OCI-LY1 (cell line): ENCODE results near the gene KCNRG.

Source experiments
- H2AFZ ChIP-seq: fragments of 200-600 bp; sonication (generic), shearing (Covaris generic); 2 replicates; pipeline ENCODE4 v1.6.0; 2014; ENCODE audit warnings: antibody characterized with exemption, mild to moderate bottlenecking, low read length
- H3F3A ChIP-seq: fragments of 200-600 bp; sonication (generic), shearing (Covaris generic); 2 replicates; pipeline ENCODE4 v1.6.0; 2014; ENCODE audit warnings: mild to moderate bottlenecking, antibody characterized with exemption, low read length, moderate library complexity; ENCODE audit not compliant: insufficient read depth
- H3K27ac ChIP-seq: fragments of 200-600 bp; sonication (generic); 2 replicates; pipeline ENCODE4 v1.5.1; 2014; ENCODE audit warnings: low read length, mixed run types, mild to moderate bottlenecking, low read depth; ENCODE audit not compliant: poor library complexity, severe bottlenecking
- H3K27me3 ChIP-seq: fragments of 200-600 bp; sonication (generic); 2 replicates; pipeline ENCODE4 v1.6.0; 2014; ENCODE audit warnings: antibody characterized with exemption, mild to moderate bottlenecking, low read length, moderate library complexity; ENCODE audit not compliant: insufficient read depth
- H3K36me3 ChIP-seq: fragments of 200-600 bp; sonication (generic); 2 replicates; pipeline ENCODE4 v1.6.1; 2014; ENCODE audit warnings: mild to moderate bottlenecking, antibody characterized with exemption, low read length, moderate library complexity, mixed read lengths; ENCODE audit not compliant: insufficient read depth
- H3K4me1 ChIP-seq: fragments of 200-600 bp; sonication (generic); 2 replicates; pipeline ENCODE4 v1.5.1; 2014; ENCODE audit warnings: mild to moderate bottlenecking, low read length, moderate library complexity; ENCODE audit not compliant: insufficient read depth, severe bottlenecking
- H3K4me2 ChIP-seq: fragments of 200-600 bp; sonication (generic), shearing (Covaris generic); 2 replicates; pipeline ENCODE4 v1.6.1; 2014; ENCODE audit warnings: low read length
- H3K4me3 ChIP-seq: fragments of 200-600 bp; sonication (generic); 2 replicates; pipeline ENCODE4 v1.5.1; 2014; ENCODE audit warnings: low read length, low read depth, mild to moderate bottlenecking, mixed read lengths; ENCODE audit not compliant: poor library complexity, severe bottlenecking
- H3K79me2 ChIP-seq: fragments of 200-600 bp; shearing (Covaris generic); 2 replicates; pipeline ENCODE4 v1.6.1; 2016; ENCODE audit warnings: mixed run types, low read length, mixed read lengths; ENCODE audit not compliant: insufficient read depth
- H3K9ac ChIP-seq: fragments of 200-600 bp; sonication (generic), shearing (Covaris generic); 2 replicates; pipeline ENCODE4 v1.6.1; 2014; ENCODE audit warnings: mild to moderate bottlenecking, low read length, mixed read lengths
- H3K9me2 ChIP-seq: fragments of 200-600 bp; sonication (generic), shearing (Covaris generic); 2 replicates; pipeline ENCODE4 v1.6.1; 2014; ENCODE audit warnings: low read depth, mild to moderate bottlenecking, low read length, mixed read lengths
- H3K9me3 ChIP-seq: fragments of 200-600 bp; shearing (Covaris generic); 2 replicates; pipeline ENCODE4 v1.6.1; 2014; ENCODE audit warnings: low read length, mixed read lengths
- H4K20me1 ChIP-seq: fragments of 200-600 bp; sonication (generic), shearing (Covaris generic); 2 replicates; pipeline ENCODE4 v1.6.0; 2016; ENCODE audit warnings: mild to moderate bottlenecking, low read length; ENCODE audit not compliant: insufficient read depth
- CTCF ChIP-seq: fragments of 200-600 bp; sonication (generic), shearing (Covaris generic); IDR thresholded peaks from 2 replicates; pipeline ENCODE4 v1.5.1; 2017; ENCODE audit warnings: mild to moderate bottlenecking, antibody characterized with exemption, low read length, moderate library complexity, mixed read lengths
- EZH2 ChIP-seq: fragments of 200-600 bp; sonication (generic), shearing (Covaris generic); IDR thresholded peaks from 2 replicates; pipeline ENCODE4 v1.8.0; 2017; ENCODE audit warnings: borderline replicate concordance, mixed run types, mild to moderate bottlenecking, antibody characterized with exemption, low read length, moderate library complexity, mixed read lengths

KCNRG gene, protein sequence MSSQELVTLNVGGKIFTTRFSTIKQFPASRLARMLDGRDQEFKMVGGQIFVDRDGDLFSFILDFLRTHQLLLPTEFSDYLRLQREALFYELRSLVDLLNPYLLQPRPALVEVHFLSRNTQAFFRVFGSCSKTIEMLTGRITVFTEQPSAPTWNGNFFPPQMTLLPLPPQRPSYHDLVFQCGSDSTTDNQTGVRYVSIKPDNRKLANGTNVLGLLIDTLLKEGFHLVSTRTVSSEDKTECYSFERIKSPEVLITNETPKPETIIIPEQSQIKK

GRCh38 chr13:50015258-50015657, at the start of gene KCNRG:
KCNRG (plus strand) TSS chr13:50015444; CDS start chr13:50015494, 50 bp downstream.
- Histone ChIP-seq H3K4me1 (no peaks in the 10 kb centered on the region), H3F3A (no peaks in the 10 kb centered on the region; the same call in none of the 2 replicates), H2AFZ (no peak within 1 kb of the TSS), H3K9me2 (no peaks in the 10 kb centered on the region), H4K20me1 (no peaks in the 10 kb centered on the region), H3K9me3 (no peaks in the 10 kb centered on the region), H3K27me3 (no peaks in the 10 kb centered on the region), H3K27ac (no peak within 1 kb of the TSS), H3K36me3 (peaks cover 93% of the 10 kb centered on the region), H3K9ac (no peak within 1 kb of the TSS), H3K79me2 (no peaks in the 10 kb centered on the region), H3K4me3 (no peak within 1 kb of the TSS), H3K4me2 (no peak within 1 kb of the TSS)
- TF ChIP-seq EZH2 (no peak), CTCF (no peak)

- TF ChIP-seq CTCF, result no peak
- no peak for TF ChIP-seq EZH2
- peaks cover 10% of the 10 kb centered on the region for H3K36me3 ChIP-seq
- no peaks in the 10 kb centered on the region for H3K27me3 ChIP-seq
- H3K4me3 ChIP-seq, result no peak overlapping the region
- no peaks in the 10 kb centered on the region for H3F3A ChIP-seq
- no peaks in the 10 kb centered on the region for H3K9me2 ChIP-seq
- no peak overlapping the region for H3K27ac ChIP-seq
- H3K79me2 ChIP-seq, result no peaks in the 10 kb centered on the region
- H2AFZ ChIP-seq, result no peak overlapping the region
- H3K4me2 ChIP-seq, result no peak overlapping the region
- no peak overlapping the region for H3K9ac ChIP-seq
- H3K4me1 ChIP-seq, result no peaks in the 10 kb centered on the region
- no peaks in the 10 kb centered on the region for H4K20me1 ChIP-seq
- peaks cover 6% of the 10 kb centered on the region for H3K9me3 ChIP-seq
Observed at GRCh38 chr13:49967456-49967855, 47.8 kb upstream of the KCNRG start.

- H3K9ac ChIP-seq, result no peak overlapping the region
- no peaks in the 10 kb centered on the region for H3K4me1 ChIP-seq
- no peaks in the 10 kb centered on the region for H4K20me1 ChIP-seq
- no peak overlapping the region for H3K27ac ChIP-seq
- no peaks in the 10 kb centered on the region for H3F3A ChIP-seq
- TF ChIP-seq EZH2, result no peak
- no peaks in the 10 kb centered on the region for H3K9me2 ChIP-seq
- no peaks in the 10 kb centered on the region; the same call in 1 of the 2 replicates for H3K36me3 ChIP-seq
- H3K9me3 ChIP-seq, result no peaks in the 10 kb centered on the region
- H2AFZ ChIP-seq, result no peak overlapping the region
- no peak overlapping the region for H3K4me3 ChIP-seq
- no peaks in the 10 kb centered on the region for H3K79me2 ChIP-seq
- no peaks in the 10 kb centered on the region for H3K27me3 ChIP-seq
- no peak overlapping the region for H3K4me2 ChIP-seq
Observed at GRCh38 chr13:49972709-49973108, 42.5 kb upstream of the KCNRG start.

DNA sequence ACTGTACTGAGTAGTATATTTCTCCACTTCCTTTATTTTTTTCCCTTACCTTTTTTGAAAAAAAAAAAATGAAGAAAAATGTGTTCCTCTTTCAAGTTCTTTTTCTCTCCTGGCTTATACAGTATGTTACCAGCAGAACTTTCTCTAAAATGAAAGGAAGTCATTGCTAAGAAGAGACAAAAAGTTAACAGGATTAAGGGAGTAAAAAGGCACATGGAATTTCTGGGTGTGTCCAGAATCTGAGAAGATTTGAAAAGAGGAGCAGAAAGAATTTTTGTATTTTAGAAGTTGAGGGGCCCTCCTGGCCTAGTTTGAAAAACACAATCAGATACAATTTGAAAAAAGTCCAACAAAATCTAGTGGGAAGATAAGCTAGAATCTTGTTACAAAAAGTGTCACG, 39.4 kb upstream of the KCNRG start:
- Histone ChIP-seq H3K9ac (no peak overlapping the region), H3K36me3 (no peaks in the 10 kb centered on the region), H2AFZ (no peak overlapping the region), H3K79me2 (no peaks in the 10 kb centered on the region), H3K9me3 (no peaks in the 10 kb centered on the region), H3K4me2 (no peak overlapping the region), H3K27ac (no peak overlapping the region), H3K4me1 (peaks cover 4% of the 10 kb centered on the region), H3F3A (no peaks in the 10 kb centered on the region), H4K20me1 (no peaks in the 10 kb centered on the region), H3K9me2 (no peaks in the 10 kb centered on the region), H3K27me3 (no peaks in the 10 kb centered on the region), H3K4me3 (no peak overlapping the region)
- TF ChIP-seq CTCF, result no peak
- TF ChIP-seq EZH2, result no peak
